ENCODE results near the gene DZIP1.

GRCh38 chr13:95644601-95645052, at the start of gene DZIP1:
- TF ChIP-seq CTCF (IDR thresholded peaks at IDR 0.05; ENCODE audit: insufficient read depth, low read length, poor library complexity, severe bottlenecking) (no peak), EZH2phosphoT487 (conservative IDR thresholded peaks at IDR 0.05; ENCODE audit: low read length) (no peak)

All from SU-DHL-6 (cell line).